HepG2 (cell line): ENCODE data around the gene CD81. TPM values are rescaled to one million over a fixed set of nuclear protein-coding genes. Genes with fewer than 3 reads are reported as not detected.

Experiments
- CREM ChIP-seq, 2 experiments: sonication (generic) in 1 of 2; formaldehyde crosslinking in 1 of 2; IDR thresholded peaks; 2 replicates each; pipeline versions ENCODE4 v1.4.0 to v1.6.1; 2016 to 2020; ENCODE audit warnings: antibody characterized with exemption in 1 of 2, mild to moderate bottlenecking in 1 of 2, missing genetic modification reagents in 1 of 2
- ELF1 ChIP-seq: sonication (generic); formaldehyde crosslinking; IDR thresholded peaks from 2 replicates; pipeline ENCODE4 v1.4.0; 2020; ENCODE audit warnings: missing genetic modification reagents
- ELF3 ChIP-seq: IDR thresholded peaks from 2 replicates; pipeline ENCODE4 v1.6.1; 2016; ENCODE audit warnings: missing genetic modification reagents, missing compliant biosample characterization
- FIP1L1 ChIP-seq: fragments of 200-400 bp; formaldehyde crosslinking; IDR thresholded peaks from 2 replicates; pipeline ENCODE4 v1.6.1; 2018; ENCODE audit warnings: low read depth, mild to moderate bottlenecking, low read length, moderate library complexity, borderline replicate concordance; ENCODE audit not compliant: insufficient read depth
- FOXP4 ChIP-seq: sonication (generic); formaldehyde crosslinking; IDR thresholded peaks from 2 replicates; pipeline ENCODE4 v1.4.0; 2020; ENCODE audit warnings: missing genetic modification reagents
- GMEB2 ChIP-seq: IDR thresholded peaks from 2 replicates; pipeline ENCODE4 v1.6.1; 2016; ENCODE audit warnings: missing biosample characterization, missing genetic modification reagents, low read depth
- KDM6A ChIP-seq: IDR thresholded peaks from 2 replicates; pipeline ENCODE4 v1.6.1; 2016; ENCODE audit warnings: low read depth
- NAIF1 ChIP-seq: sonication (generic); formaldehyde crosslinking; IDR thresholded peaks from 2 replicates; pipeline ENCODE4 v1.5.0; 2020; ENCODE audit warnings: mild to moderate bottlenecking, missing genetic modification reagents, borderline replicate concordance
- POLR2G ChIP-seq: fragments of 200-400 bp; formaldehyde crosslinking; IDR thresholded peaks from 2 replicates; pipeline ENCODE4 v1.6.1; 2018; ENCODE audit warnings: mild to moderate bottlenecking, low read depth, low read length, moderate library complexity
- REST ChIP-seq, 2 experiments: IDR thresholded peaks; 2 replicates each; pipeline ENCODE4 v1.6.1; 2011 to 2012; ENCODE audit warnings: low read length in 2 of 2, borderline replicate concordance in 1 of 2, low read depth in 1 of 2, mild to moderate bottlenecking in 1 of 2, moderate library complexity in 1 of 2
- RNF219 ChIP-seq: sonication (generic); formaldehyde crosslinking; IDR thresholded peaks from 2 replicates; pipeline ENCODE4 v1.5.0; 2020; ENCODE audit warnings: mild to moderate bottlenecking, missing genetic modification reagents
- TSC22D2 ChIP-seq: sonication (generic); formaldehyde crosslinking; IDR thresholded peaks from 2 replicates; pipeline ENCODE4 v1.5.1; 2020; ENCODE audit warnings: missing genetic modification reagents, mild to moderate bottlenecking, borderline replicate concordance
- ZNF10 ChIP-seq: sonication (generic); formaldehyde crosslinking; IDR thresholded peaks from 2 replicates; pipeline ENCODE4 v1.4.0; 2020; ENCODE audit warnings: mild to moderate bottlenecking, low read depth, missing genetic modification reagents, borderline replicate concordance
- ZNF18 ChIP-seq: sonication (generic); formaldehyde crosslinking; IDR thresholded peaks from 2 replicates; pipeline ENCODE4 v1.8.0; 2022; ENCODE audit warnings: mild to moderate bottlenecking, missing genetic modification reagents; ENCODE audit not compliant: insufficient replicate concordance
- ZNF367 ChIP-seq: sonication (generic); formaldehyde crosslinking; IDR thresholded peaks from 2 replicates; pipeline ENCODE4 v1.4.0; 2020; ENCODE audit warnings: missing genetic modification reagents, borderline replicate concordance
- ZNF772 ChIP-seq: sonication (generic); formaldehyde crosslinking; IDR thresholded peaks from 2 replicates; pipeline ENCODE4 v1.5.0; 2020; ENCODE audit warnings: mild to moderate bottlenecking, missing genetic modification reagents
- polyA plus RNA-seq, 8 experiments: library from polyadenylated mRNA; depleted of rRNA in 3 of 8; stranded (reverse) in 7 of 8; unstranded in 1 of 8; fragments of >200 nt; fragmentation: Illumina TruSeq in 4 of 8; extraction: Trizol in 4 of 8; gene quantifications; 2 replicates each; pipeline versions ENCODE4 v1.2.1 to v1.2.3, GENCODE V29; 2011 to 2016; ENCODE audit warnings: low read depth in 4 of 8, missing spikeins in 1 of 8, mixed read lengths in 1 of 8; ENCODE audit not compliant: insufficient read depth in 1 of 8
- total RNA-seq, 5 experiments: library from RNA; depleted of rRNA; stranded (reverse); fragments of >200 nt; fragmentation: Illumina TruSeq; extraction: Trizol; gene quantifications; 2 replicates each; pipeline ENCODE4 v1.2.3, GENCODE V29; 2016; ENCODE audit warnings: low read depth in 1 of 5

Gene CD81
- total and polyA plus RNA-seq, 2 of the 13 experiments (the other 11 are each of a cell fraction or from before 2014, with no cell fraction given): not detected

GRCh38 chr11:2400069-2400761 lies 23.1 kb downstream of the CD81 start, which contains the start of gene TSSC4 (continued):
- TF ChIP-seq REST (IDR thresholded peaks at IDR 0.05; ENCODE audit: borderline replicate concordance in 1 of 2, low read depth in 1 of 2, low read length in 2 of 2): peak in 1 of 2 experiments; percentile 5; a peak in 1 of 4 replicates
- TF ChIP-seq ZNF367 (CRISPR knock-in tag): no peak
- TF ChIP-seq NAIF1 (CRISPR knock-in tag): peak; percentile 72; the same call in 1 of the 2 replicates
- TF ChIP-seq ZNF772: peak; percentile 89; the same call in 1 of the 2 replicates
- TF ChIP-seq FOXP4 (CRISPR knock-in tag): peak; percentile 77
- TF ChIP-seq ZNF18 (CRISPR knock-in tag): no peak
- TF ChIP-seq TSC22D2 (CRISPR knock-in tag): peak; percentile 59
- TF ChIP-seq GMEB2: peak; percentile 86
- no peak for TF ChIP-seq ZNF10 (CRISPR knock-in tag)
- TF ChIP-seq CREM (IDR thresholded peaks at IDR 0.05): peak; percentile 99
- TF ChIP-seq CREM (CRISPR knock-in tag; IDR thresholded peaks at IDR 0.05): peak; percentile 69; the same call in 1 of the 2 replicates
- peak; percentile 98 for TF ChIP-seq ELF1
- 0 out of 2 replicates have a peak, but pooled peaks have one; percentile 22 for TF ChIP-seq FIP1L1
- TF ChIP-seq POLR2G: peak; percentile 87
- TF ChIP-seq RNF219 (CRISPR knock-in tag): peak; percentile 37; the same call in 1 of the 2 replicates
- TF ChIP-seq KDM6A (CRISPR knock-in tag): no peak
- TF ChIP-seq ELF3: peak; percentile 76
